Left colon (tissue), 2 donors: Measurements from ENCODE around the gene SFXN5. TPM values are rescaled to one million over a fixed set of nuclear protein-coding genes. Genes with fewer than 3 reads are reported as not detected.
"Not testable (repeated sequence)": the region's sequence is repeated elsewhere in the genome, so short reads cannot be mapped to it uniquely, and the experiment has no call there.

ENCODE experiments used
- ATAC-seq: fragments of 200-7000 bp; cut with Tn5 transposase; one replicate; pipeline ENCODE4 v1.9.1; 2020; ENCODE audit warnings: mild to moderate bottlenecking, moderate library complexity
- DNase-seq, 2 donors: peaks; one replicate each; pipeline ENCODE4 v3.0.0-alpha.2; 2020
- intact Hi-C, 2 donors: fragments of 100-400 bp; cut with DNase I in 1 of 2; cut with micrococcal nuclease in 1 of 2; formaldehyde crosslinking; loops; one replicate each; pipeline versions ENCODE4 v1.11.2 to v1.14.0; 2022; cut with DNase I, micrococcal nuclease
- total RNA-seq, 2 donors: library from RNA; stranded (reverse); fragmentation: NEBNext Ultra II Directional; extraction: Animal tissue kit (Norgen Biotek cat#: 25700); gene quantifications; one replicate each; pipeline ENCODE4 v1.2.1, GENCODE V29; 2021
- donor health status: DM: no; HTN: no; CAD: no.
- donor health status: DM: yes; HTN: yes; CAD: no.

The SFXN5 gene
- total RNA-seq, 2 donors from 2014 or later: 19.9 to 20.5 TPM

DNA sequence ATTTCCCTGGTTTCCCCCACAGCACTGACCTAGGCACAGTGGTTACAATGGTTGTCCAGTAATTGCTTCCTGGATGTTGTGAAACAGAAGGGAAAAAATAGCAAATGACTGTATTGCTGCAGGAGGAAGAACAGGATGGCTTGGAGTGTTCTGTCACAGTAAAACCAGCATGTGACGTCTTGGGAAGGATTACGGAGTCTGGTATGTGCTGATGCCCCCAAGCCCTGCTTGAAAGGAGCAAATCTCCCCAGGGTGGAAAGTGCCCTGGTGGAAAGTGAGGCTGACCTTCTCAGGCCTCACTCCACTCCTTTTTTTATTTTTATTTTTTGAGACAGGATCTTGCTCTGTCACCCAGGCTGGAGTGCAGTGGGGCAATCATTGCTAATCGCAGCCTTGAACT lies 33.4 kb upstream of the SFXN5 start:
- intact Hi-C loops: no loop called here
- ATAC-seq (no peak), DNase-seq (no peak)

DNA sequence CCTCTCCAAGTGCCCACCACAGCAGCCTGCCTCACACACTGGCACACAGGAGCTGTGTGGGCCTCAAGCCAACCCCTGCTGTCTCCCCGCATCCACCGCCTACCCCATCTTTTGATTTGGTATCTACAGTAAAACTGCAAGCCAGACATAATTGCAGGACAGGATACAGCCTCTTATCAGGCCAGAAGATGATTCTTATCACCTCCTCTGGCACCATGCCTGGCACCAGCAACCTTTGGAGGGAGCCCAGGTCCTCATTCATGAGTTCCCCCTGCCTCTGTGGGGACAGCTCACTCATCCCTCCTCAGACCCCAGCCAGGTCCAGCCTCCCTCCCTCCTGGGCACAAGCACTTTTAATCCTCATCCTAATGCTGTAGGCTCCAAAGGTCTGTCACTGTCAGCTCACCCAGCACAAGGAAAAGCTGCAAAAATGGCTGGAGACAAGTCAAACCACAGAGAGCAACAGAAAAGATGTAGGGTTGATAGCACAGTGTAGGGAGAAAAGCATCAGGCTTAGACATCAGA lies 31.6 kb upstream of the SFXN5 start:
- ATAC-seq (peak; percentile 64), DNase-seq (peak in 1 of 2 donors; percentile 35)
- intact Hi-C loops: no loop called here

DNA sequence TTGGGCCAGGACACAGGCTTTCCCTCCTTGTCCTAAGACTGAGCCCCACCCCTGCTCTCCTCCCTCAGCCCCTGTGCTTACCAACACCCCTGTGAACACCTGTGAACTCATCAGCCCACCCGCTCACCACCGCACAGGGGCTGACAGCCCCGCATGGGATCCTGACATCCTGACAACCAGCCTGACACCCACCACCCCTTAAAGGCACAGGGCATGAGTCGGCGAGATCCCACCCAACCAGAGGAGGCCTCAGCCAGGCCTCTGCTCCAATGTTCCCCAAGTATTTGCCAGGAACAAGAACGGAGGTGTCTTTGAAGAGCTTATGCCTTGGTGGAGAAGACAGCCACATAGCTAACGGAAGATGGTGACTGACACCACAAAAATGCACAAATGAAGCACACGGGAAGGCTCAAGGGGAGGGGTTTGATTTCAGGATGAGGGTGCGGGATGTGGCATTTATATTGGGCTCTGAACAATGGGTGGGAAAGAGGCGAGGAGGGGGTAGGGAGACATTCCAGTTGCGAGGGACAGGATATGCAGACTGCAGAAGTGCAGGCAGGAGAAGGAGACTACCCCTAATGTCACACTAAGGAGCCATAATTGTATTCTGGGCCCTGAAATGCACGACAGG lies 30.2 kb upstream of the SFXN5 start:
- no peak for DNase-seq
- intact Hi-C loops: no loop called here
- ATAC-seq: no peak

DNA sequence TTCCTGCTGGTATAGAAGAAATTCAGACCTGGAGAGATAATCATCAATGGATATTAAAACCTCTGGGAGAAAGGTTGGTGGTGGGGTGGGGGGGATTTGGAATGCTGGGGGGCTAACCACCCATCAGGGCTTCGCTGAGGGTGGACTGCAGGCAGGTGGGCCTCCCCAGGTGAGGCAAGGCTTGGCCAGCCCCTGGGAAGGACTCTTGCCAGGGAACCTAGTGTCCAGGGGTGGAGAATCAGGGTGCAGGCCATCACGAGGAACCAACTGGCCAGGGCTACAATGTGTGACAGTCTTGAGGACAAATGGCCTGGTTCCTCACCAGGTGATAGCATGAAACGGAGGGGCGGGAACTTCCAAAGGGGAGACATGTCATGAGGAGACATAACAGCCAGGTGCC lies 29.4 kb upstream of the SFXN5 start:
- ATAC-seq (no peak), DNase-seq (no peak)
- intact Hi-C loops: no loop called here

DNA sequence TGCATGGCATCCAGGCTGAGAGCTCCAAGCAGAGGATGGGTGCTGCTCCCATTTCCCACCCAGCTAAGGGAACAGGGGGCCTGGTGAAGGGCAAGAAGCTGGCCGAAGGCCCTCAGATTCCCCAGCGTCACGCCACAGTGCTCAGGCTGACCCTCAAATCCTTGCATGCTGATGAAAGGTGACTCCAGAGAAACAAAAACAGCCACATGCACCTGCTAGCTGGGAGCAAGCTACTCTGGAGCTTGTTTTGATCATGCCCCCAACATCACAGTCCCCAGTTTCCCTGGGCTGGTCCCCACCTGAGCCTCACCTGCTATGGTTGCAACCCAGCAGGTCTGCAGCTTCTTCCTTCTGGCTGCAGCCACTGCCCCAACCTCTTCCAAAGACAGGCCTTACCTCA lies 28.0 kb upstream of the SFXN5 start:
- intact Hi-C loops: loop anchor here in 1 of 2 donors (10.0 kb wide), 1 partner anchor 55 kb away; no protein-coding TSS in a partner anchor
- no peak for ATAC-seq
- DNase-seq: no peak

DNA sequence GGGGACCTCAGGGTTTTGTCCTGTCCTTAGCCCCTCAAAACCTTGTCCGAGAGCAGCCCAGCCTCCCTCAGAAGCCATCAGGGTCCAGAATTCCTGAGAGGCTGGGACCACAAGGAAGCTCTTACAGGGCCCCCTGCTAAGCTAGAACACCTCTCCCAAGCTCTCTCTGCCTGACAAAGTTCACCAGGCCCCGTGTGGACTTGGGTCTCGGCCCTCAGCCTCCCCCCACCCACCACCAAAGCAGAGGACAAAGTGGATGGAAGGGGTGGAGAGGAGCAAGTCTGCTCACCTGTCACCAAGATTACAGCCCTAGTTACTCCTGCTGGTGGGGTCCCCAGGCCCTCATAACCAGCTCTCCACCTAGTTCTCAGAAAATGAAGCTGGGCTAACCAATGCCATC lies 24.4 kb upstream of the SFXN5 start:
- DNase-seq: no peak
- no peak for ATAC-seq
- intact Hi-C loops: loop anchor here in 1 of 2 donors (10.0 kb wide), 1 partner anchor 59 kb away; no protein-coding TSS in a partner anchor

DNA sequence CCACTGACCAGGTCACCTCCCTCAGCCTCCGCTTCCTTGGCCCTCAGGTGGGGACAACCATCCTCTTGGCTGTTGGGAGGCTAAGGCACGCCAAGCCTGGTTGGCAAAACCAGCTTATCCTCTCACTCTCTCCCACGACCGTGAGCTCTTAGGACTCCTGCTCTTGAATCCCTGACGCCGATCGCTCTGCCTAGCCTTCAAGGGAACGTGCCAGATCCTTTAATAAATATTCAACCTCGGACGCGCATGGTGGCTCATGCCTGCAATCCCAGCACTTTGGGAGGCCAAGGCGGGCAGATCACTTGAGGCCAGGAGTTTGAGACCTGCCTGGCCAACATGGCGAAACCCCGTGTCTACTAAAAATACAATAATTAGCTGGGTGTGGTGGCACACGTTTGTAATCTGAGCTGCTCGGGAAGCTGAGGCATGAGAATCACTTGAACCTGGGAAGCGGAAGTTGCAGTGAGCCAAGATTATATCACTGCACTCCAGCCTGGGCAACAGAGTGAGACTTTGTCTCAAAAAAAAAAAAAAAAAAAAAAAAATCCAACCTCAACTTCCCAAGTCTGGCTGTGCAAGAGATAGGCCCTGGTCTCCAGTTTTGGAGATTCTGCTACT lies 22.2 kb upstream of the SFXN5 start:
- intact Hi-C loops: loop anchor here in 1 of 2 donors (10.0 kb wide), 1 partner anchor 61 kb away; no protein-coding TSS in a partner anchor
- not testable (repeated sequence) for DNase-seq, ATAC-seq

DNA sequence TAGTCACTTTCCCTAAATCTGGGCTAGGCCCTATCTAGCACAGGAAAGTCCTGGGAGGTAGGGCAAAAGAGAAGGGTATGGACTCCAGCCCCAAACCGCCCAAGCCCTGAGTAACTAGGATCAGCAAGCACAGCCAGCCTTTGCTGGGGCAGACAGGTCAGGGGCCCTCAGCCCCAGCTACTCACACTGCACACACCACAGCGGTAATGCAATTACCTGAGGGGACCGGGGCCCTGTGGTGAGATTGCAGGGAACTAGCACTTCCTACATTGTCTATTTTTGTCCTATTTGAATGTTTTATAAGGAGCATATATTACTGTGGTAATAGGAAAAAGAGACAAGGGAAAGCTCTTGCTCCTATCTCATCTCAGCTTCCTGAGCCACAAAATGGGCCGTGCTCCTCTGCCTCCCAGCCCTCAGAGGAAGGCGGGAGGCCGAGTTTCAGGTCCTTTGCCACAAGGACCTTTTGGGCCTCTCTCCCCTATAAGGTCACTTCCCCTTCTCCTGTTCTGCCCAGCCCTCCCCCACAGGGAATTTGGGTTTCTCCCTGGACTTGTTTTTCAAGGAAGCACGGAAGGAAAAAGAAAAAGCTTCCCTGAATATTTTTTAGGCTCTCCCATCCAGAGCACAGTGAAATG lies 20.8 kb upstream of the SFXN5 start:
- DNase-seq: no peak
- no peak for ATAC-seq
- intact Hi-C loops: loop anchor here in 1 of 2 donors (10.0 kb wide), 1 partner anchor 63 kb away; no protein-coding TSS in a partner anchor

DNA sequence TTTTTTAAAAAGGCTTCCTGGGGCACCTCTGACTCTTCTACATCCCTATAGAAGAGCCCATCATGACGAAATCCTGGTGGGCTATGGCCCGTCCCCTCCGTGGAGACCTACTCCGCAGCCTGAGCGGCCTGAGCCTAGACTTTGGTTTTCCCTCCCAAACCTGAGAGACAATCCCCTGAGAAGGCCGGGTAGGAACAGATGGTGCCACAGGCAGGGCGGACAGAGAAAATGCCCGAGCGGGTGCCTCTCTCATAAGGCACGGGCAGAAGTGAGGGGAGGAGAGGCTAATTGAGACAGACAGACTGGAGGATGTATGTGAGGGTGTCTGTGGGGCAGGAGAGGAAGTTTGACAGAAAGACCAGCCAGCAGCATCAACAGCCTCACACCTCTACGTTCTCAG lies 20.2 kb upstream of the SFXN5 start:
- DNase-seq (no peak), ATAC-seq (no peak)
- intact Hi-C loops: loop anchor here in 1 of 2 donors (10.0 kb wide), 1 partner anchor 63 kb away; no protein-coding TSS in a partner anchor

DNA sequence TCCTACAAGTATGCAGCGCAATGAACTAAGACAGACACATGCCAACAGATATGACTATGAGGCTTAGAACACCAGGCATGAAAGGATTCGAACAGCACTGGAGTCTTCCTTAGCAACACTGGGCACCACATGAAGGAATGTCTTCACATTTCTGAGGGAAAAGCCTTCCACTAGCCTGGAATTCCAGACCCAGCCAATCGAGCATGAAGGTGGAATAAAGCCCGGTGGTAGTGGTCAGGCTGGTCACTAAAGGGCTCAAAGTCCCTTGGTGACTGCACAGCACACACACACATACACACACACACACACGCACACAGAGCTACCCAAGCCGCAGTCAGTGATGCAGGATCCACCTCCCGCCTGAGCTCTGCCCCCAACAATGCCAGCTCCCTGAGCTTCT lies 19.7 kb upstream of the SFXN5 start:
- intact Hi-C loops: loop anchor here in 1 of 2 donors (10.0 kb wide), 1 partner anchor 64 kb away; no protein-coding TSS in a partner anchor
- no peak for DNase-seq
- ATAC-seq: no peak

DNA sequence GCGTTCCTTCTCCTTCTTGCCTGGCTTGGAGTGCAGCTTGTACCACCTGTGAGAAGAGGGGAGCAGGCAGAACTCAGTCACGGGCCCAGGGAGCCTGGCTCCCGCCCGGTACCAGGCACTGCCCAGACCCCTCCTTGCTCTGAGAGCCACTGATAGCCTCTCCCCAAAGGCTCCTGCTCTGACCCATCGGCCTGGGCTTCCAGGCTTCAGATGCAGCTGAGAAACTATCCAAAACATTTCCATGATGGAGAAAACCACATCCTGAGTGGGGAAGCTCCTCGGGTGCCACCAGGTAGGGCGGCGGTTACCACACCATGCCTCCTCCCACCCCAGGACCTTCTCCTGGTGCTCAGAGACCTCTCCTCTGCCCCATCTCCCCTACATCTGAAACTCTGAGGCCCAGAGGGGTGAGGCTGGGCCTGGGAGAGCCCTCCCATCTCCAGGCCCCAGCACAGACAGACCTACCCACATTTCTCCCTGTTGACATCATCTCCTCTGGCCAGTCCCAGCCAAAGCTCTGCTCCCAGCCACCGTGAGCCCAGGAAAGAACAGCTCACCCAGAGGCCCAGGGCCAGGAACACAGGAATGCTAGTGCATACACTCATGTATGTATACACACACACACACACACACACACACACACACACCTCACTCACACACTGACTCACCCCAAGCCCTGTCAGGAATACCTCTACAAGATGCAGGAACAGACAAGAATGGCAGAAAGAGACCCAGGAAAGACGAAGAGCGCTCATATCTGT lies 17.9 kb upstream of the SFXN5 start:
- intact Hi-C loops: loop anchor here in 1 of 2 donors (10.0 kb wide), 1 partner anchor 65 kb away; no protein-coding TSS in a partner anchor
- DNase-seq (no peak), ATAC-seq (no peak)

DNA sequence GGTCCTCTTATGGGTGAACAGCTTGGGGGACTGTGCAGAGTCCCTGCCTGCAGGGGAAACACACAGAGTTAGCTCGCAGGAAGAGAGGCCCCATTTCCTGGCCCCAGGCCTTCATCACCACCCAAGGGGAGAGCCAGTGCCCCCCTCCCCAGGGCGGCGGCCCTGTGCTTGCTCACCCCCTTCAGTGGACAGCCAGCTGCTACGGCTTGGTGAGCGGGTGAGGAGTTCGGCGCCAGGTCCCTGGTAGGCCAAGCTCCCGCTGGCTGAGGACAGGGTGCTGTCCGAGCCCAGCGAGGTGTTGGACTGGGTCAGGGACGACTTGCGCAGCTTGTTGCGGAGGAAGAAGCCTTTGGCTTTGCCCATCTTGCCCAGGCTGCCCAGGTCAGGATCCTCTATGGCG lies 17.2 kb upstream of the SFXN5 start:
- DNase-seq (no peak), ATAC-seq (no peak)
- intact Hi-C loops: no loop called here

DNA sequence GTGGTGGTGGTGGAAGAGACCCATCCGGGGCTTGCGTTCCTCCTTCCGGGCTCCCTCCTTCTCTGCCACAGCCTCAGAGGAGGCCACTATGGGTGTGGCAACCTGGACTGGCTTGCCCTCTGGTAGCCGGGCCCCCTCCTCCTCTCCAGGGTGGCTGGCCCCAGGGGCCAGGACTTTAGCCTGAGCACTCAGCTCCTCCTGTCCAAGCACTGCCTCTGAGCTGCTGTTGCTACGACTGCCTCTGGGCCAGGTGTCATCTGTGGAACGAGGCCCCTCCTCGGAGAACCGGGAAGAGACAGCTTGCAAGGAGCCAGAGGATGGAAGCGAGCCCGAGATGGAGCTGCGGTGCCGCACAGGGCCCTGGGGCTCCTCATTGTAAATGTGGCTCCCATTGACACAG lies 16.7 kb upstream of the SFXN5 start:
- DNase-seq (no peak), ATAC-seq (no peak)
- intact Hi-C loops: no loop called here

DNA sequence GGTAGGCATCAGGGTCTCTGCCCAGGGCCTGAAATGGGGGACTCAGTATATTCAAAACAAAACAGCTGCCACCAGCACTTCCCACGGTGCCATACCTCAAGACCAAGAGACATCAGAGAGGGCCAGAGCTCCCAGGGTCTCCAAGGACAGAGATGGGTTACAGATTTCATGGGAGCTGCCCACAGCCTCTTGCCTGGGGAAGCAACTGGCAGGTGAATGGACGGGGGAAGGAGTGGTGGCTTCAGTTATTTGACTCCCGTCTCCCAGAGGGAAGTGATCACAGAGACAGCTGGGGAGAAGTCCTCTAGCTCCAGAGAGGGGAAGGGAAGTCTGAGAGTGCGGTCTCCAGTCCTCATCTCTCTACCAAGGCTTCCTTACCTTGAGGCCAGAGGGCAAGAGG lies 15.8 kb upstream of the SFXN5 start:
- intact Hi-C loops: no loop called here
- ATAC-seq: no peak
- DNase-seq: no peak

DNA sequence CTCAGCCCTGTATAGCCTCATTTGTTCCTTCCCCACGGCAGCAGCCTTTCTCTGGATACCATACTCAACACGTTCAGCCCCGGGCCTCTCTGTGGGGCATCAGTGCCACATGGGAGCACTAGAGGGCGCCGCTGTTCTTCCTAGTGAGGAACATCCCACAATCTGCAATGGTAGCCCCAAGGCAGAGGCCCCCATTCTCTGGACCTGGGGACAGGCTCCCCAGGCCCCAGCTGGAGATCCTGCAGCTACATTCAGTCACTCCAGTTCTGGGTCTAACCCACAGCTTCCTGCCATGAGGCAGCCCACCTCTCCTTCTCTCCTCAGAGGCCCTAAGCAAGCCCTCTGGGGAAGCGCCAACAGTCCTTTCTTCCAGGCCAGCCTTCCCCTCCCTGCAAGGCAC lies 14.2 kb upstream of the SFXN5 start:
- DNase-seq (peak; percentile 75 to 92), ATAC-seq (peak; percentile 84)
- intact Hi-C loops: loop anchor here in 1 of 2 donors (2.0 kb wide), 1 partner anchor 79 kb away; no protein-coding TSS in a partner anchor

DNA sequence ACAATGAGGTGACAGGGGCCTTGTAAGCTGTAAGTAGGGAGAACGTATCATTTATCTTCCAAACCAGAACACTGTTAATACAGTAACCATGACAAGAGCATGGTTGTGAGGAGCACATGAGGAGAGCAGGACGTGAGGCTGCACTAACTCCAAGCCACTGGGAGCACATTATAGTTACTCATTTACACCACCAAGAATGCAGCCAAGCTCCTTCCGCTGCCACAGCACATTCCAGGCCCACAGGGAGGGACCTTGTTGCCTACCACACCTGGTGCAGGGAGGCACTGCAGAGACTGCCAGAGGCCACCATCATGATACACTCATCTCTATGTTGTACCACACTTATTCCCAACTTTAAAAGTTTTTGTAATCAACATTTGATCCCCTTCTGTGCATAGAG lies 13.5 kb upstream of the SFXN5 start:
- DNase-seq (no peak), ATAC-seq (peak; percentile 54)
- intact Hi-C loops: loop anchor here in 1 of 2 donors (2.0 kb wide), 1 partner anchor 80 kb away; no protein-coding TSS in a partner anchor

DNA sequence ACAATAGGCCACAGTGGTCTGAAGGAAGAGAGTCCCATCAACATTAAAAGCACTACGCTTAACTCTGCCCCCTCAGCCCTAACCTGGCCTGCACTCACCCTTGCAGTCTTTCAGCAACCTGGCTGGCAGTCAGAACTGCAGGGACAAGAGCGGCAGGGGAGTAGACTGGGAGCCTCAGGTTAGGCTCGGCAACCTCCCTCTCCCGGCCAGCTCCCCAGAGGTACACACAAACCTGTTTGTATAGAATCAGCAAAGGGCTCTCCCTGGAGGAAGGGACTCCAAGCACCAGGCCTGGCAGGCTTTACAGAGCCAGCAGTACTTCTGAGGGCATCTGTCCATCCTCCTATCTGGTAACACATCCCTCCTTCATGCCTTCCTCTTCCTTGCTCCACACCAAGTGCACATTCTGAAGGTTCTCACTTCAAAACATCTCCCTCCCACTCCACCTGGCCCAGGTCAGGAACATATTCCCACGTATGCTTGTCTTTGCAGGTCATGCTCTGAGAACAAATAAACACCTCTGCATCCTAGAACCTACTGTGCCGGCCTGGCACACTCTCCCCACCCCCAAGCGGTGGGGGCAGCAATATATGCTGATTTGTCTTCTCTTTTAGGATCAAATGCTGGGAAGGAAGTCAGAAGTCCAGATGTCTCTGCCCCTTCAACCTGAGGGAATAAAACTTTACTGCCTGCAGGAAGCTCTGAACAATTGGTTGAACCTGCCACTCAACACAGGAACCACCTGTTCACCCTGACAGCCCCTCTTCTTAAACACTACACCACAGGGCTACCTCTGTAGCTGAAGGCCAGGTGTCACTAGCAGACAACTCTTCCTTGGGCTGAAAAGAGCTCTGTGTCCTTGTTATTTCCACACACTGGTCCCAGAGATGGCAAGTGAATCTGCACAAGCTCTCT lies 12.6 kb upstream of the SFXN5 start:
- intact Hi-C loops: loop anchor here in 1 of 2 donors (2.0 kb wide), 1 partner anchor 81 kb away; no protein-coding TSS in a partner anchor
- ATAC-seq: peak; percentile 60
- no peak for DNase-seq
